PC-9 (cell line): ENCODE results near the gene RAD21L1. TPM values are rescaled to one million over a fixed set of nuclear protein-coding genes. Genes with fewer than 3 reads are reported as not detected.

Source experiments
- BruUV-seq: library from RNA; stranded (reverse); fragments of 400-500 nt; replicated peaks from 2 replicates; lab custom pipeline; 2021; lab: Mats Ljungman, UMichigan
- CTCF ChIA-PET: fragments of 300-600 bp; sonication (Branson Sonifier 250); formaldehyde crosslinking; loops from one replicate; lab custom pipeline; 2022; ENCODE audit warnings: antibody characterized with exemption; lab: Charles Lee
- POLR2A ChIA-PET: fragments of 300-600 bp; sonication (Branson Sonifier 250); formaldehyde crosslinking; loops from one replicate; lab custom pipeline; 2022; ENCODE audit warnings: antibody characterized with exemption; ENCODE audit not compliant: unreplicated experiment; lab: Charles Lee
- DNase-seq, 2 experiments: peaks; one replicate each; pipeline versions ENCODE4 v3.0.0 to v3.0.0-alpha.2; 2015 to 2022; ENCODE audit warnings: mixed read lengths in 1 of 2
- H2AFZ ChIP-seq: fragments of 200-600 bp; sonication (generic); 2 replicates; pipeline ENCODE4 v1.8.1; 2017; ENCODE audit warnings: antibody characterized with exemption
- H3F3A ChIP-seq: fragments of 200-600 bp; sonication (generic); 2 replicates; pipeline ENCODE4 v1.8.1; 2017; ENCODE audit warnings: antibody characterized with exemption, mild to moderate bottlenecking, low read depth; ENCODE audit not compliant: insufficient read depth
- H3K27ac ChIP-seq: fragments of 200-600 bp; sonication (generic); 2 replicates; pipeline ENCODE4 v1.6.1; 2016; ENCODE audit warnings: mixed run types
- H3K27me3 ChIP-seq: fragments of 200-600 bp; sonication (generic); 2 replicates; pipeline ENCODE4 v1.6.1; 2016; ENCODE audit warnings: low read depth, mixed run types; ENCODE audit not compliant: insufficient read depth
- H3K36me3 ChIP-seq: fragments of 200-600 bp; sonication (generic); 2 replicates; pipeline ENCODE4 v1.6.1; 2016; ENCODE audit warnings: low read depth, mixed run types
- H3K4me1 ChIP-seq: fragments of 200-600 bp; sonication (generic); replicated peaks from 2 replicates; pipeline ENCODE4 v1.6.1; 2016; ENCODE audit warnings: mixed run types; ENCODE audit not compliant: insufficient read depth
- H3K4me2 ChIP-seq: fragments of 200-600 bp; sonication (generic); 2 replicates; pipeline ENCODE4 v1.6.1; 2017; ENCODE audit warnings: mixed run types
- H3K4me3 ChIP-seq: fragments of 200-600 bp; sonication (generic); 2 replicates; pipeline ENCODE4 v1.6.1; 2016; ENCODE audit warnings: mixed run types
- H3K79me2 ChIP-seq: fragments of 200-600 bp; sonication (generic); 2 replicates; pipeline ENCODE4 v1.6.1; 2017; ENCODE audit warnings: low read depth, mixed run types
- H3K9me2 ChIP-seq: fragments of 200-600 bp; sonication (generic); 2 replicates; pipeline ENCODE4 v1.8.1; 2017; ENCODE audit warnings: mild to moderate bottlenecking; ENCODE audit not compliant: insufficient read depth
- H3K9me3 ChIP-seq: fragments of 200-600 bp; sonication (generic); 2 replicates; pipeline ENCODE4 v1.8.1; 2016; ENCODE audit warnings: low read depth; ENCODE audit not compliant: insufficient read depth
- H4K20me1 ChIP-seq: fragments of 200-600 bp; sonication (generic); 2 replicates; pipeline ENCODE4 v1.8.1; 2017; ENCODE audit not compliant: insufficient read depth
- EZH2 ChIP-seq: fragments of 200-600 bp; sonication (generic); IDR thresholded peaks from 2 replicates; pipeline ENCODE4 v1.8.0; 2017; ENCODE audit warnings: antibody characterized with exemption, low read depth
- intact Hi-C: fragments of 100-400 bp; cut with micrococcal nuclease; formaldehyde crosslinking; loops from one replicate; pipeline ENCODE4 v1.10.0; 2022; ENCODE audit not compliant: unreplicated experiment
- total RNA-seq: library from RNA; stranded (reverse); gene quantifications from 2 replicates; pipeline ENCODE4 v1.2.3, GENCODE V29; 2021
- TF ChIP-seq, protein P1 (sequence below): fragments of 200-600 bp; sonication (generic); conservative IDR thresholded peaks from 2 replicates; pipeline ENCODE4 v1.6.1; 2017; ENCODE audit warnings: mixed run types, antibody characterized with exemption, mild to moderate bottlenecking, moderate library complexity

The RAD21L1 gene
- total RNA-seq, 1 experiment from 2014 or later: not detected

DNA sequence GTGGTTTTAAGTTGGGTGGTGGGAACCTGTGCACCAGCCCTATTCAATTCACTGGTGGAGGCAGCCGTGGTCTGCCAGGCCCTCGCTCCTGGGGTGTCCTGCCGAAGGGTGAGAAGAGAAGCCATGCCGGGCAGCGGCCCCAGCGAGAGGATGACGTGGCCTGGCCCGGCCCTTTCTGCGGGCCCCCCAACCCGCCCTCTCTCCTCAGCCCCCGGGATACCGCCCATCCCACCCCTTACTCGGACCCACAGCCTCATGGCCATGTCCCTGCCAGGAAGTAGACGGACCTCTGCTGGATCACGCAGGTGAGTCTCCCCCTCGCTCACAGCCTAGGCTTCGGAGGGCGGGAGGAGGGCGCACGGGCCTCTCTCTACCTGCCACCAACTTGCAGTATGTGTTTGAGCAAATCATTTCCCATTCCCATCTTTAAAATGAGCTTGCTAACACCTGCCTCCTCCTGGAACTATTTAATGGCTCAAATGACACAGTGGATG, 70.3 kb downstream of the RAD21L1 start:
- no peak overlapping the region for H2AFZ ChIP-seq
- H3F3A ChIP-seq: no peaks in the 10 kb centered on the region
- intact Hi-C loops: no loop called here
- no peaks in the 10 kb centered on the region for H3K27me3 ChIP-seq
- no peaks in the 10 kb centered on the region for H3K36me3 ChIP-seq
- peaks cover 9% of the 10 kb centered on the region for H3K4me1 ChIP-seq
- no peaks in the 10 kb centered on the region for H4K20me1 ChIP-seq
- H3K27ac ChIP-seq: no peak overlapping the region
- H3K4me2 ChIP-seq: no peak overlapping the region
- TF ChIP-seq, protein P1, sequence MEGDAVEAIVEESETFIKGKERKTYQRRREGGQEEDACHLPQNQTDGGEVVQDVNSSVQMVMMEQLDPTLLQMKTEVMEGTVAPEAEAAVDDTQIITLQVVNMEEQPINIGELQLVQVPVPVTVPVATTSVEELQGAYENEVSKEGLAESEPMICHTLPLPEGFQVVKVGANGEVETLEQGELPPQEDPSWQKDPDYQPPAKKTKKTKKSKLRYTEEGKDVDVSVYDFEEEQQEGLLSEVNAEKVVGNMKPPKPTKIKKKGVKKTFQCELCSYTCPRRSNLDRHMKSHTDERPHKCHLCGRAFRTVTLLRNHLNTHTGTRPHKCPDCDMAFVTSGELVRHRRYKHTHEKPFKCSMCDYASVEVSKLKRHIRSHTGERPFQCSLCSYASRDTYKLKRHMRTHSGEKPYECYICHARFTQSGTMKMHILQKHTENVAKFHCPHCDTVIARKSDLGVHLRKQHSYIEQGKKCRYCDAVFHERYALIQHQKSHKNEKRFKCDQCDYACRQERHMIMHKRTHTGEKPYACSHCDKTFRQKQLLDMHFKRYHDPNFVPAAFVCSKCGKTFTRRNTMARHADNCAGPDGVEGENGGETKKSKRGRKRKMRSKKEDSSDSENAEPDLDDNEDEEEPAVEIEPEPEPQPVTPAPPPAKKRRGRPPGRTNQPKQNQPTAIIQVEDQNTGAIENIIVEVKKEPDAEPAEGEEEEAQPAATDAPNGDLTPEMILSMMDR: no peak
- no peak for TF ChIP-seq EZH2
- no peaks in the 10 kb centered on the region for H3K79me2 ChIP-seq
- H3K4me3 ChIP-seq: no peak overlapping the region
- no peaks in the 10 kb centered on the region for H3K9me2 ChIP-seq
- BruUV-seq: no TSS peak
- ChIA-PET POLR2A (no interaction called here), CTCF (no interaction called here)
- no peak for DNase-seq
- no peaks in the 10 kb centered on the region for H3K9me3 ChIP-seq

DNA sequence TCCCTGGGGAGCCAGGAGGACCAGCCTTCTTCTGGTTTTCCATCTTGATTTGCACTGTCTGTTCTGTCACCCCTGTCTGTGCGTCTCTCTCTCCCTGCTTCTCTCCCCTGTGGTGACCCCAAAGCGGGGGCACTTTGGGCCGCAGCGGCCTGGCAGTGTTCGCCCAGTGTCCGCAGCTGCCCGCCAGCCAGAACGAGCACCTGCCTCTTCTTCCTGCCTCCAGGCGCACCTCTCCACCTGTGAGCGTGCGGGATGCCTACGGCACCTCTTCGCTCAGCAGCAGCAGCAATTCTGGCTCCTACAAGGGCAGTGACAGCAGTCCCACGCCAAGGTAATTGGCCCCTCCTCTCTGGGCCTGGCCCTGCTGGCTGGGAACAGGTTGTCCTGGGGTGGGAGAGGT, 71.1 kb downstream of the RAD21L1 start:
- DNase-seq: no peak
- H3K36me3 ChIP-seq: no peaks in the 10 kb centered on the region
- no peak for TF ChIP-seq EZH2
- TF ChIP-seq, protein P1: no peak
- no peaks in the 10 kb centered on the region for H3F3A ChIP-seq
- no peak overlapping the region for H2AFZ ChIP-seq
- H3K9me2 ChIP-seq: no peaks in the 10 kb centered on the region
- intact Hi-C loops: no loop called here
- no peak overlapping the region for H3K4me2 ChIP-seq
- H3K79me2 ChIP-seq: no peaks in the 10 kb centered on the region
- CTCF ChIA-PET: no interaction called here
- POLR2A ChIA-PET: no interaction called here
- H3K4me3 ChIP-seq: no peak overlapping the region
- peaks cover 11% of the 10 kb centered on the region for H3K4me1 ChIP-seq
- no TSS peak for BruUV-seq
- H3K9me3 ChIP-seq: no peaks in the 10 kb centered on the region
- no peak overlapping the region for H3K27ac ChIP-seq
- H4K20me1 ChIP-seq: no peaks in the 10 kb centered on the region
- H3K27me3 ChIP-seq: no peaks in the 10 kb centered on the region

DNA sequence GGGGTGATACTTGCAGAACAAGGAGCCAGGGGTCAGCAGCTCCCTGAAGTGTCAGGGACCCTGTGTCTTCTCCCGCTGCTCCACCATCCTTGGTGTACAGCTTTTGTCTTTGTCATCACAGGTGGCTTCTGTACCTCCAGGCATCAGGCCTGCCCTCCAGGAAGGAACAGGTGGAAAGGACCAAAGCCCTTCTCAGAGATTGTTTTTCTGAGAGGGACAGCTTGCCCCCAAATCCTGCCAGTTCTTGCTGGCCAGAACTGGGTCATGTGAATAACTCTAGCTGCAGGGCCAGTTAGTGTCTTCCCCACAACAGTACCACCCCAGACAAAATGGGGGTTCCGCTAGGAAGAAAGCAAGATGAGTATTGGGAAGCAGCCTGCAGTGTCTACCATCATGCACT, 71.6 kb downstream of the RAD21L1 start:
- Histone ChIP-seq H3K4me2 (no peak overlapping the region), H3K27ac (no peak overlapping the region), H3K9me2 (no peaks in the 10 kb centered on the region), H3K4me1 (peaks cover 11% of the 10 kb centered on the region), H3K9me3 (no peaks in the 10 kb centered on the region), H2AFZ (no peak overlapping the region), H3K4me3 (no peak overlapping the region), H3K79me2 (no peaks in the 10 kb centered on the region), H3K36me3 (no peaks in the 10 kb centered on the region), H3F3A (no peaks in the 10 kb centered on the region), H3K27me3 (no peaks in the 10 kb centered on the region), H4K20me1 (no peaks in the 10 kb centered on the region)
- TF ChIP-seq, protein P1: no peak
- no peak for TF ChIP-seq EZH2
- ChIA-PET POLR2A (no interaction called here), CTCF (no interaction called here)
- intact Hi-C loops: no loop called here
- DNase-seq: no peak
- no TSS peak for BruUV-seq
